Suprapubic skin (tissue), 4 donors: ENCODE measurements around the gene SLC12A2. TPM values are rescaled to one million over a fixed set of nuclear protein-coding genes. Genes with fewer than 3 reads are reported as not detected.

ENCODE experiments used
- DNase-seq, 2 donors: peaks; one replicate each; pipeline ENCODE4 v3.0.0-alpha.2; 2019; ENCODE audit warnings: low spot score in 2 of 2
- H3K27ac ChIP-seq: fragments of 200-600 bp; sonication (generic); one replicate; pipeline ENCODE4 v1.5.1; 2019
- H3K27me3 ChIP-seq: fragments of 200-600 bp; sonication (generic); one replicate; pipeline ENCODE4 v1.5.1; 2019
- H3K36me3 ChIP-seq: fragments of 200-600 bp; sonication (generic); one replicate; pipeline ENCODE4 v1.5.1; 2019
- H3K4me1 ChIP-seq: fragments of 200-600 bp; sonication (generic); one replicate; pipeline ENCODE4 v1.5.1; 2019
- H3K4me3 ChIP-seq: fragments of 200-600 bp; sonication (generic); one replicate; pipeline ENCODE4 v1.5.1; 2019; ENCODE audit warnings: mild to moderate bottlenecking
- H3K9me3 ChIP-seq: fragments of 200-600 bp; sonication (generic); one replicate; pipeline ENCODE4 v1.5.1; 2019
- CTCF ChIP-seq, 2 donors: fragments of 200-600 bp in 1 of 2; fragments of 450-650 bp in 1 of 2; sonication (generic) in 1 of 2; IDR thresholded peaks; one replicate each; pipeline ENCODE4 v1.5.1; 2016 to 2019; ENCODE audit warnings: antibody characterized with exemption in 2 of 2, mild to moderate bottlenecking in 1 of 2, moderate library complexity in 1 of 2
- EP300 ChIP-seq: sonication (generic); formaldehyde crosslinking; IDR thresholded peaks from one replicate; pipeline ENCODE4 v1.6.1; 2017; ENCODE audit warnings: antibody characterized with exemption
- POLR2A ChIP-seq, 2 donors: fragments of 450-650 bp; IDR thresholded peaks; one replicate each; pipeline ENCODE4 v1.6.1; 2017; ENCODE audit warnings: antibody characterized with exemption in 2 of 2, mild to moderate bottlenecking in 2 of 2, moderate library complexity in 2 of 2
- POLR2AphosphoS5 ChIP-seq, 3 donors: sonication (generic); formaldehyde crosslinking; IDR thresholded peaks; one replicate each; pipeline ENCODE4 v1.6.1; 2017; ENCODE audit warnings: antibody characterized with exemption in 3 of 3
- WGBS: methylation state at CpG from one replicate; pipeline ENCODE4 v1.1.5; 2018; 5-methylcytosine and 5-hydroxymethylcytosine counted together
- total RNA-seq, 4 donors: library from RNA; depleted of rRNA; stranded (reverse); fragments of >200 nt; gene quantifications; one replicate each; pipeline ENCODE4 v1.1.0, GENCODE V29; 2016

Gene SLC12A2
- total RNA-seq, 4 donors from 2014 or later, result 126 to 330 (median 186) TPM

- no peaks in the 10 kb centered on the region for H3K9me3 ChIP-seq
- TF ChIP-seq POLR2AphosphoS5 (IDR thresholded peaks at IDR 0.05) (no peak), POLR2A (IDR thresholded peaks at IDR 0.05) (no peak), EP300 (no peak), CTCF (IDR thresholded peaks at IDR 0.05) (no peak)
- no peak overlapping the region for H3K4me3 ChIP-seq
- H3K27ac ChIP-seq, result no peak overlapping the region
- no peaks in the 10 kb centered on the region for H3K27me3 ChIP-seq
- H3K4me1 ChIP-seq, result peaks cover 8% of the 10 kb centered on the region
- 37% methylated on average over 3 of the region's 3 CpGs for WGBS
- no peaks in the 10 kb centered on the region for H3K36me3 ChIP-seq
- DNase-seq, result no peak
Observed at GRCh38 chr5:128228521-128228920, 145.0 kb downstream of the SLC12A2 start.

- H3K4me3 ChIP-seq, result no peak overlapping the region
- no peaks in the 10 kb centered on the region for H3K27me3 ChIP-seq
- no peaks in the 10 kb centered on the region for H3K36me3 ChIP-seq
- no peaks in the 10 kb centered on the region for H3K9me3 ChIP-seq
- H3K27ac ChIP-seq, result no peak overlapping the region
- DNase-seq, result no peak
- peaks cover 9% of the 10 kb centered on the region for H3K4me1 ChIP-seq
- WGBS, result 89% methylated on average over 7 of the region's 7 CpGs
- TF ChIP-seq EP300, result no peak
- TF ChIP-seq POLR2AphosphoS5 (IDR thresholded peaks at IDR 0.05), result no peak
- TF ChIP-seq POLR2A (IDR thresholded peaks at IDR 0.05), result no peak
- TF ChIP-seq CTCF (IDR thresholded peaks at IDR 0.05), result no peak
Observed at GRCh38 chr5:128234928-128235641, 151.5 kb downstream of the SLC12A2 start.

- WGBS, result 66% methylated on average over 7 of the region's 7 CpGs
- no peak for DNase-seq
- no peaks in the 10 kb centered on the region for H3K9me3 ChIP-seq
- TF ChIP-seq POLR2AphosphoS5 (IDR thresholded peaks at IDR 0.05) (no peak), CTCF (IDR thresholded peaks at IDR 0.05) (no peak), POLR2A (IDR thresholded peaks at IDR 0.05) (no peak), EP300 (no peak)
- H3K27ac ChIP-seq, result no peak overlapping the region
- no peaks in the 10 kb centered on the region for H3K36me3 ChIP-seq
- H3K4me1 ChIP-seq, result peaks cover 9% of the 10 kb centered on the region
- H3K4me3 ChIP-seq, result no peak overlapping the region
- H3K27me3 ChIP-seq, result no peaks in the 10 kb centered on the region
Observed at GRCh38 chr5:128236334-128236733, 152.8 kb downstream of the SLC12A2 start.

- no peaks in the 10 kb centered on the region for H3K9me3 ChIP-seq
- TF ChIP-seq EP300 (no peak), CTCF (IDR thresholded peaks at IDR 0.05) (no peak), POLR2A (IDR thresholded peaks at IDR 0.05) (no peak), POLR2AphosphoS5 (IDR thresholded peaks at IDR 0.05) (no peak)
- H3K27ac ChIP-seq, result no peak overlapping the region
- peaks cover 9% of the 10 kb centered on the region for H3K4me1 ChIP-seq
- H3K36me3 ChIP-seq, result no peaks in the 10 kb centered on the region
- no peaks in the 10 kb centered on the region for H3K27me3 ChIP-seq
- no peak for DNase-seq
- WGBS, result 68% methylated on average over 2 of the region's 2 CpGs
- no peak overlapping the region for H3K4me3 ChIP-seq
Observed at GRCh38 chr5:128237000-128237399, 153.4 kb downstream of the SLC12A2 start.

GRCh38 chr5:128237546-128237945 lies 154.0 kb downstream of the SLC12A2 start:
- Histone ChIP-seq H3K9me3 (no peaks in the 10 kb centered on the region), H3K27me3 (no peaks in the 10 kb centered on the region), H3K27ac (no peak overlapping the region), H3K4me3 (no peak overlapping the region), H3K36me3 (no peaks in the 10 kb centered on the region), H3K4me1 (peaks cover 9% of the 10 kb centered on the region)
- DNase-seq, result no peak
- WGBS, result 32% methylated on average over 8 of the region's 8 CpGs
- TF ChIP-seq POLR2A (IDR thresholded peaks at IDR 0.05), result no peak
- no peak for TF ChIP-seq EP300
- no peak for TF ChIP-seq POLR2AphosphoS5 (IDR thresholded peaks at IDR 0.05)
- TF ChIP-seq CTCF (IDR thresholded peaks at IDR 0.05), result no peak
